ENCODE measurements around the gene DNAJB8. TPM values are rescaled to one million over a fixed set of nuclear protein-coding genes. Genes with fewer than 3 reads are reported as not detected.

DNAJB8 gene
- total and polyA plus RNA-seq, 9 of the 15 experiments (the other 6 are each of a cell fraction or from before 2014, with no cell fraction given) = not detected

GRCh38 chr3:128491941-128492670 is 25.4 kb upstream of the DNAJB8 start:
- intact Hi-C loops (cut with micrococcal nuclease) (loop anchor here (10.0 kb wide), 2 partner anchors 177 to 417 kb away; no protein-coding TSS in a partner anchor), in situ Hi-C loops (cut with MboI) (no loop called here)
- ATAC-seq (no peak), FAIRE-seq (no peak), DNase-seq (ENCODE audit: extremely low read depth in 1 of 4, low spot score in 3 of 4) (no peak)
- no peaks in the 10 kb centered on the region for H3K9me1 ChIP-seq (ENCODE audit: control insufficient read depth, insufficient read depth, low read length)
- peak overlapping the region; percentile 98 for H3K27ac ChIP-seq (ENCODE audit: extremely low read depth, low read depth, low read length)
- H3K4me1 ChIP-seq (replicated peaks in 1 of 2; ENCODE audit: control insufficient read depth in 2 of 2, insufficient read depth in 2 of 2, low read length in 2 of 2) = peaks cover 31 to 83% of the 10 kb centered on the region in 2 experiments
- 28% methylated on average over 27 of the region's 70 CpGs for WGBS (ENCODE audit: insufficient coverage, low coverage, missing lambda C conversion rate)
- CTCF ChIA-PET (ENCODE audit: low intra/inter-chr PET ratio) = interaction anchor here (0.6 to 0.7 kb wide), 2 partner anchors 128 to 639 kb away, joined by 3 to 4 read pairs; no protein-coding TSS in a partner anchor
- peaks cover 11% of the 10 kb centered on the region for H4K20me1 ChIP-seq (replicated peaks; ENCODE audit: control insufficient read depth, insufficient read depth, low read length)
- H3K27me3 ChIP-seq (ENCODE audit: control insufficient read depth in 2 of 2, insufficient read depth in 2 of 2, low read length in 2 of 2) = no peaks in the 10 kb centered on the region
- peaks cover 100% of the 10 kb centered on the region for H3K79me2 ChIP-seq (ENCODE audit: control insufficient read depth, insufficient read depth, low read length)
- peak overlapping the region; percentile 98 for H3K9ac ChIP-seq (ENCODE audit: insufficient read depth in 1 of 2, low read depth in 2 of 2, low read length in 2 of 2)
- H2AFZ ChIP-seq (ENCODE audit: low read depth, low read length) = no peak overlapping the region
- H3K9me3 ChIP-seq (replicated peaks; ENCODE audit: control insufficient read depth, insufficient read depth, low read depth, low read length) = no peaks in the 10 kb centered on the region
- POLR2A ChIA-PET = interaction anchor here (1.4 kb wide), 1 partner anchor 45 kb away, joined by 4 read pairs; no protein-coding TSS in a partner anchor
- H3K4me3 ChIP-seq = peak overlapping the region; percentile 98
- peak overlapping the region; percentile 92 for H3K4me2 ChIP-seq (ENCODE audit: insufficient read depth, low read length)
- TSS peak; percentile 32 for BruUV-seq (replicated peaks)
- H3K36me3 ChIP-seq (ENCODE audit: control insufficient read depth, insufficient read depth, low read length) = peaks cover 54% of the 10 kb centered on the region; the same call in 2 of the 3 replicates
- TF ChIP-seq NFIX (CRISPR knock-in tag; IDR thresholded peaks at IDR 0.05; ENCODE audit: low read depth) = no peak
- no peak for TF ChIP-seq KDM2B (CRISPR knock-in tag; IDR thresholded peaks at IDR 0.05)
- no peak for TF ChIP-seq ZNF655 (CRISPR knock-in tag; IDR thresholded peaks at IDR 0.05)
- TF ChIP-seq NCOA6 (IDR thresholded peaks at IDR 0.05) = no peak
- no peak for TF ChIP-seq ATF2 (CRISPR knock-in tag; IDR thresholded peaks at IDR 0.05)
- no peak for TF ChIP-seq NR2C2 (CRISPR knock-in tag; IDR thresholded peaks at IDR 0.05)
- TF ChIP-seq NR2C2 (tag; IDR thresholded peaks at IDR 0.05) = no peak
- TF ChIP-seq CBX1 (IDR thresholded peaks at IDR 0.05; ENCODE audit: low read depth) = no peak
- no peak for TF ChIP-seq CHCHD3 (CRISPR knock-in tag; IDR thresholded peaks at IDR 0.05)
- TF ChIP-seq CBX2 (IDR thresholded peaks at IDR 0.05; ENCODE audit: insufficient read depth, low read length, poor library complexity, severe bottlenecking) = no peak
- no peak for TF ChIP-seq ASH1L (IDR thresholded peaks at IDR 0.05; ENCODE audit: borderline replicate concordance, low read depth, partially characterized antibody)
- no peak for TF ChIP-seq MIER1 (IDR thresholded peaks at IDR 0.05; ENCODE audit: low read depth)
- TF ChIP-seq TFAP4 (CRISPR knock-in tag; IDR thresholded peaks at IDR 0.05; ENCODE audit: borderline replicate concordance) = no peak
- TF ChIP-seq HMGN3 (IDR thresholded peaks at IDR 0.05; ENCODE audit: borderline replicate concordance, extremely low read depth, insufficient read length, low read depth, low read length) = no peak
- no peak for TF ChIP-seq ZNF12 (CRISPR knock-in tag; IDR thresholded peaks at IDR 0.05)
- TF ChIP-seq SRSF1 (IDR thresholded peaks at IDR 0.05; ENCODE audit: low read depth, low read length) = no peak
- TF ChIP-seq MLLT1 (IDR thresholded peaks at IDR 0.05) = peak in 1 of 2 experiments; percentile 40; a peak in 1 of 4 replicates
- peak; percentile 49; the same call in 1 of the 2 replicates for TF ChIP-seq ZBED1 (IDR thresholded peaks at IDR 0.05)

All from K562 (cell line).